ENCODE measurements around the gene GMEB2. TPM values are rescaled to one million over a fixed set of nuclear protein-coding genes. Genes with fewer than 3 reads are reported as not detected.

The GMEB2 gene
- total RNA-seq, 1 donor from 2014 or later = 11.1 TPM

DNA sequence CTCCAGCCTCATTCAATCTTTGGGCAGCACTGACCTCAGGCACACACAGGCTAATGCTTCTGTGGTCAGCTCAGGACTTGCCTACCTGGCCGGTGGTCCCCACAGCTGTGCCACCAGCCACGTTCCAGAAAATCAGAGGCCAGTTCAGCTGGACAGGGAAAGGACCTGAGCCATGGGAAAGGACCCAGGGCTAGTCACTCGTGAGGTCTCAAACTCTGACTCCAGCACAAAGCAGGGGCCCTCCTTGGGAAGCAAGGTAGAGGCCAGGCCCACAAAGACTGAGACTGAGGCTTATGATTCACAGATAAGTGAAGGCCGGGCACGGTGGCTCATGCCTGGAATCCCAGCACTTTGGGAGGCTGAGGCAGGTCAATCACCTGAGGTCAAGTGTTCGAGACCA, 30.5 kb downstream of the GMEB2 start:
- no peak for DNase-seq (ENCODE audit: low spot score)
- intact Hi-C loops (cut with DNase I) = no loop called here
- no peak for ATAC-seq

DNA sequence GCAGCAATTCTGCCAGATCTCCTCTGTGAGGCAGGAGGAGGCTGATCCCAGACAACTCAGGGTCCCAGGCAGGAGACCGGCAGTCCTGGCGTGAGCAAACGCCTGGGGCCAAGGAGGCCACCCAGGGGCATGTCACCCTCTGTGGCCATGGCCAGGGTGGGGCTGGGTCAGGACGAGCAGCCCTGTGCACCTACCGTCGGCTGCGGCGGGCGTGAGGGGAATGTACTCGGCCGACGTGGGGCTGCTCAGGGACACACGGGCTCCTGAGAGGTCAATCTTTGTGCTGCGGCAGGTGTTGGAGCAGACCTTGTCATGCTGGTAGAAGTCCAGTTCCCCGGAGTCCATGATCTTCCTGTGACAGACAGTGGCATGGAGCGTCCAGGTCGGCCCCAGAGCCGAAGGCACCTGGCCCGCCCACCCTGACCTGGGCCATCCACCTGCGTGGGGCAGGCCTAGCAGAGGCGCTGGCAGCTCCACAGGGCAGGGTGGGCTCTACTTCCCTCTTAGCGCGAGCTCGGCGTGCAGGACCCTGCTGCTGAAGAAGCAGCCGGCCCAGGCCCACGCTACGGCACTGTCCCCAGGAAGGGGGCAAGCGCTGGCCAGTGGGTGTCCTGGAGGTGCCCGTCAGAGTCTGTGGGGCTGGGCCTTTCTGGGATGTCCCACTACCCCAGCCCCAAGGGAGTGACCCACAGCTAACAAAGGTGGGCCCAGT, 31.3 kb downstream of the GMEB2 start:
- DNase-seq (ENCODE audit: low spot score) (no peak), ATAC-seq (no peak)
- intact Hi-C loops (cut with DNase I) = no loop called here

DNA sequence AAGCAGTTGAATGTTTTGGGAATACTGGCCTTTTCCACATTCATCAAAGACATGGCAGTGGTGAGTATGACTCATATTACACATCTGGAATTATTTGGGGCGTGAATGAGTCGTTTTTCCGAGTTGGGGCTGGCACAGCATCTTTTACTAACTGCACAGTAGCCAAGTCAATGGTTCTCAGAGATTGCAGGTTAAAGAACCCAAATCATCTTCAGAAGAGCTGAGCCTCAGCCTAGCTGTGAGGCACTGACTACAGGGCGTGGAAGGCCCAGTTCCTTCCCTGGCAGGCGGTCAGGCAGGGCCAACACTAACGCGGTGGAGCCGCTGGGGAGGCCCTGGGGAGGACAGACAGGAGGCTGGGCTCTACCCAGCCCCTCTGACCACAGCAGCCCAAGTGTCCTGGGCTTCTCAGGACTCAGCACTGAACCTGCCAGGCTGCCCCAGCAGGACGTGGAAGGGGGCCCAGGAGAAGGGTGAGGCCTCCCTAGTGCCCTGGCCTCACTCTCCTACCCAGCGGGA, 32.8 kb downstream of the GMEB2 start:
- ATAC-seq (peak; percentile 65), DNase-seq (ENCODE audit: low spot score) (no peak)
- intact Hi-C loops (cut with DNase I) = no loop called here

DNA sequence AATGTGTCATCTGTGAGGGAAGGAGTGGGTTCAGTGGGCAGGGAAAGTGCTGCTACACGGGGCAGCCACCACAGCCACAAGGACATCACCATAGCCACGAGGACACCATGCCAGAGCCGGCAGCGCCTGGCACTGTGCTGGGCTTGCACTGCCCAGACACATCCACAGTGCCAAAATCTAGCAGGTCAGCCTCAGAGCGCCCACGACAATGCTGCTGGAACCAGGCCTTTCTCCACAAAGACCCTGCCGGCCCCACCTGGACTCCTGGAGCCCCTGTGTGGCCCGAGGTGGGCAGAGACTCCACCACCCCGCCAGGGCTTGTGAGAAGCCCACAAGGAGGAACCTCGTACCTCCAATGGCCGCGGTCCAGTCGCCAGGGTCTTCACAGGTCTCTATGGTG, 34.2 kb downstream of the GMEB2 start:
- DNase-seq (ENCODE audit: low spot score) (no peak), ATAC-seq (no peak)
- intact Hi-C loops (cut with DNase I) = no loop called here

DNA sequence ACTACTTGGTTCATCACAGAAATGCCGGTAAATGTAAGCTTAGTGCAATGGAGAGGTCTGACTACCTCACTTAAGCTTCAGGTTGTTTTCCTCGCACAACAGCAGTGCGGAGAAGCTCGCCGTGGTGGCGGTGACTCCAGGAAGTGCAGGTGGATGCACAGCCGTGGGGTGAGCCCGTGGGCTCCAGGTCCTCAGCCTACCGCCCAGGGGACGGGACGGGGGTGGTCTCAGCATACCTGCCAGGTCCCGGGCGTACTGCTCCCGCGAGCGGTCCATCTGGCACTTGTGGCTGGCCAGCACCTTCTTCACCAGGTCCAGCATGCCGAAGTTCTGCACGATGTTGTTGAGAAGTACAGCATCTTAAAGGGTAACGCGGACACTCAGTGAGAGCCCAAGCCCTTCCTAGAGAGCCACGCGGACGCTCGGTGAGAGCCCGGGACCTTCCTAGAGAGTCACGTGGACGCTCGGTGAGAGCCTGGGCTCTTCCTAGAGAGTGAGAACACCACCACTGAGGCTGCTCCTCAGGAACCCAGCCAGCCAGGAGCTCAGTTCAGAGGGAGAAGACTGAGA, 35.0 kb downstream of the GMEB2 start:
- DNase-seq (ENCODE audit: low spot score) (no peak), ATAC-seq (no peak)
- intact Hi-C loops (cut with DNase I) = no loop called here

DNA sequence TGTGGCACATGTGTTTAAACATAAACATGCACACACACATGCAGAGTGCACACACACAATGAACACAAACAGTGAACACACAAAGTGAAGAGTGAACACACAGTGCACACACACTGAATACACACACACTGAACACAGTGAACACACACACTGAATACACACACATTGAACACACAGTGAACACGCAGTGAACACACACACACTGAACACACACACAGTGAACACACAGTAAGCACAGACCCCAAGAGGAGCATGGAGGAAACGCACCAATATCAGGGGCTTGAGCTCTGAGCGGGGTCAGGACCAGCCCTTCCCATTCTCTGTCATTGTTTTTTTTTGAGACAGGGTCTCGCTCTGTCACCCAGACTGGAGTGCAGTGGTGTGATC, 35.8 kb downstream of the GMEB2 start:
- intact Hi-C loops (cut with DNase I) = no loop called here
- ATAC-seq = no peak
- DNase-seq (ENCODE audit: low spot score) = no peak

DNA sequence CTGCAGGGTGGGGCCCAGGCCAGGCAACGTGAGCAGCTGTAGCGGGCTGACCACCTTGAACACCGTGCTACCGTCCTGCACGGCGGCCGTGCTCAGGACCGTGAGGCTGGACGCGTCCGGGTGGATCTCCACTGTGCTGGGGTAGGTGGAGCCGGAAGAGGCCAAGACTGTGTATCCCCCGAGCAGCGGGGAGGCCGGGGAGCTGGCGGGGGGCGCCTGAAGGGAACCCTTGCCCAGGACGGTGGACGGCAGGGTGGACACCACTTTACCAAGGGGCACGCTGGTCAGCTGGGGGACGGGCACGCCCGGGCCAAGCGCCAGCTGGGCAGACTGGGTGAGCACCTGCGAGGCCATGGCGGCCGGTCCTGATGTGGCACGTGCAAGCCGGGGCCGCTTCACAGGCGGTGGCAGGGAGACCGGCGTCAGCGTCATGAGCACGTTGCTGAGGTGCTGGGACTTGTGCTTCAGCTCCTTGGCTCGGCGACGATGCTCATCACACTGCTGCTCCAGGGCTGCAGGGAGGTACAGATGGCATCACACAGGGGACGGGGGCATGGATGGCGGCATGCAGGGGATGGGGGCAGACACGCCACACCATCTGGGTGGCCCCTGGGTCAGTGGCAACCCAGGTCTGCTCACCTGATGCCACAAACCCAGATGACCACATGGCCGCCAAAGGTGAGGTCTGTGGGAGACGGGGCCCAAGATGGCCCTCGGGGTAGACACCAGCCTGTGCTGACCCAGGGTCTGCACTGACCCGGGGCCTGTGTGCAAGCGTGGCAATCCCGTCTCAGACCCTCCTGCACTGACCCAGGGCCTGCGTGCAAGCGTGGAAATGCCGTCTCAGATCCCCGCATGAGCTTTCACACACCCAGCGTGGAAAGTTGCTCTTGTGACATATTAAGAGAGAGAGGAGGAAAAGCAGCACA, 36.4 kb downstream of the GMEB2 start:
- ATAC-seq = no peak
- intact Hi-C loops (cut with DNase I) = no loop called here
- DNase-seq (ENCODE audit: low spot score) = no peak

DNA sequence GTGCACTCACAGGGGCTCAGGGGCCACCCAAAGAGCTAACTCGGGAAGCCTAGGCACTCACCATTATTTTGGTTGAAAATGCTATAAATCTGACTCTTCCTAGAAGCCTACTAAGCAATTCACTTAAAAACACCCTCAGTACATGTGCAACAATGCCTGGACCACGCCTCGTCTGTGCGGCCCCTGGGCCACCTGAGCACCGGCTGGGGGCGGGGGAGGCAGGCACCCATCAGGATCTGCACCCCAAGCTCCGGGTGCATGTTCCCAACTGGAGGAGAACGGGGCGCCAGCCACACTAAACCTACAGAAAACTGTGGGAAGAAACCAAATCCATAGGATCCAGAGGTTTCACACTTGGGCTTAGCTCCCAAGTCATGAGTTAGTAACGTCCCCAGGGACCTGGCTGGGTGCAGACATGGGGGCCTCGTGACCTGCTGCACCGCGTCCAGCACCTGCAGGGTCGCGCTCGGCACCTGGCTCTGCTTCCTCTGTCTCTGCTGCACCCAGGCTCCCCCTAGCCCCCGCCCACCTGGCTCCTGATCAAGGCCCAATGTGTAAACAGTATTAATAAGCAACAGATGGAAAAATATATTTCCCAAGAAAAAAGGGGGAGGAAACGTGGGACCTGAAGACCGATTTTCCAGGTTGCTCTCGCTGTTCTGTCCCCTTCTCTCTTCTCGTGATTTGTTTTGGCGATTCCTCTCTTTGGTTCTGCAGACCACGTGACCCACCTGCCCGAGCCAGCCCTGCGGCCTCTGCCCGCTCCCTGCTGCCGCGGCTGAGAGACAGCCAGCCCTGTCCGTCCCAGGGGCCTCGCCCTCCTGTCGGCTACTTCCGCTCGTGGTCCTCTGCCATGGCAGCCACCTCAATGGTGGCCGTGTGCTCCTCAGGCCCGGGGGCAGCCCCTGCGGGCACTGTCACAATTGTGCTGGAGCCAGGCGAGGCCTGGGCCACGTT, 37.4 kb downstream of the GMEB2 start:
- ATAC-seq (no peak), DNase-seq (ENCODE audit: low spot score) (no peak)
- intact Hi-C loops (cut with DNase I) = no loop called here

DNA sequence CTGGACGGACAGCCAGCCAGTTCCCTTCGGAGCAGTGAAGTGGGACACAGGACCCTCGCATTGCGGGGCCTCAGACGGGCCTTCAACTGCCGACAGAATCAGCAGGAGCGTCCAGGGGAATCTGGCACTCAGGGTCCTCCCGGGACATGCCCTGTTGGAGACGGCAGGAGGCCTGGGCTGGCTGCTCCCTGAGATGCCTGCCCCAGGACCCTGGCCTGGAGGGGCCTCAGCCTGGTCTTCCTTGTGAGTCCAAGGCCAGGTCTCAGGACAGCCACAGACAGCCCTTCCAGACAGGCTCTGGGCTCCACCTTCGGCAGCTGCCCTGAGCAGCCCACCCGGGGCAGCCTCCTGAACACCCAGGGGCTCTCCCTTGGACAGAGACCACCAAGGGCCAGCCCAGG, 38.3 kb downstream of the GMEB2 start:
- intact Hi-C loops (cut with DNase I) = no loop called here
- DNase-seq (ENCODE audit: low spot score) (no peak), ATAC-seq (peak; percentile 27)

DNA sequence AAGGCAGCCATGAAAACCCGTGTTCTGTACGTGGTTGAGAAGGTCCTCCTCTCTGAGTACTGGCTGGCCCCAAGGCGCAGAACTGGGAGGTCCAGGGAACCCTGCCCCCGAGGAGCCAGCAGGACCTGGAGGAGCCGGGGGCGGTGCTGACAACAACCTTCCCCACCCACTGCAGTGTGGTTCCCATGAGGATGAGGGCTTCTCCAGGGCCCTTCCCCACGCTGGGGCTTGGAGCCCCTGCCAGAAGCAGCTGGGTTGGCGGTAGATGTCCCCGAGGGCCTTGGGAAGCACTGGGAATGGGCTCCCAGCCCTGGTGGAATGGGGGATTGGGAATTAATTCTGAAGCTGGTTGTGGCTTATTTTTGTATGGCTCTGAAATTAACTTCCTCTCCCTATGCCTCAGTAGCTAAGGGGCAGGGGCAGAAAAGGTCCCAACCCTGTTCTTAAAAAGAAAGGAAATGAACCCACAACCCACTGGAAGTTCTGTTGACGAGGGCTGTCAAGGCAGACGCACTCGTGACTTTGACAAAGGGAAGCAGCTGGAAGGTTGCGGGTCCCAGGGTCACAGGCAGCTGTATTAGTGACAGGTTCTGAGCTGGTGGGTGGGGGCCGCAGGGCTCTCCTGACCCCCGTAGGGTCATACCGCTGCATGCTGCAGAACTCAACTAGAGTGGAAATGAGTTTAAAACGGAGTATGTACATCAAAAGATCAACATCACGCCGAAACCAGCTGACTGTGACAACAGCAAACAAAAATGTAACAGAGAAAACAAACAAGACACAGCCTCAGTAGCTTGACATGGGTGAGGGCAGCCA, 38.9 kb downstream of the GMEB2 start:
- peak; percentile 42 for ATAC-seq
- intact Hi-C loops (cut with DNase I) = no loop called here
- DNase-seq (ENCODE audit: low spot score) = no peak

DNA sequence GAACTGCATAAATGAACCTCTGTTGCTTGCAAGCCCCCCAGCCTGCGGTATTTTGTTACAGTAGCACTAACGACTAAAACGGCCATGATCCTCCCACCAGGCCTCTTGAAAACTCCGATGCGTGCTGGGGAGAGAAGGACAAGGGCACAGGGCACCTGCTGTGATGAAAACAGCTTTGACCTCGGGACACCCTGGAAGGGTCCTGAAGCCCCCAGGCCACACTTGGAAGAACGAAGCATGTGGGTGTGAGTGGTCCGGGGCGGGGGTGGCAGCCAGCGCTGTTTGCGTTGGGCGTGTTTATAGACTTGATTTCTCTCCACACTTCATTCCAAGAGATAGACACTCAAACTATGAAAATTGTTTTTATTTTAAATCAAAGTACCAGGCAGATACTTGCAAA, 39.6 kb downstream of the GMEB2 start:
- no peak for DNase-seq (ENCODE audit: low spot score)
- intact Hi-C loops (cut with DNase I) = no loop called here
- ATAC-seq = no peak

DNA sequence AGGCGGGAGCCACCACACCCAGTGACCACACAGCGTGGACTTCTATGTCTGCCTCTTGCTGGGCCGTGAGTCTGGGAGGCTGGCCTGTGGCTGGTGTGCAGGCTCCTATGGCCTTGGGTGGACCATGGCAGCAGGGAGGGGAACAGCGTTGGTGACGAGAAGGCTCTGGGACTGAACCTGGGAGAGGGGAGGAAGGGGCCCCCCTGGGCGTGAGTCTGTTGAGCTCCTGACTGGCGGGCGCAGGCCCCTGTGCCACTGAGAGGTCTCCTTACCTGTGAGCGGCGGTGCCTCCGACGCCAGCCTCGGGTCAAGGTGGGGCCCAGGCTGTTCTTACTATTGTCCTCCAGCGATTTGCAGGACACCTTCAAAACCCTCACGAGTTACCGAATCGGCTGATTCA, 40.1 kb downstream of the GMEB2 start:
- DNase-seq (ENCODE audit: low spot score) (no peak), ATAC-seq (no peak)
- intact Hi-C loops (cut with DNase I) = no loop called here

DNA sequence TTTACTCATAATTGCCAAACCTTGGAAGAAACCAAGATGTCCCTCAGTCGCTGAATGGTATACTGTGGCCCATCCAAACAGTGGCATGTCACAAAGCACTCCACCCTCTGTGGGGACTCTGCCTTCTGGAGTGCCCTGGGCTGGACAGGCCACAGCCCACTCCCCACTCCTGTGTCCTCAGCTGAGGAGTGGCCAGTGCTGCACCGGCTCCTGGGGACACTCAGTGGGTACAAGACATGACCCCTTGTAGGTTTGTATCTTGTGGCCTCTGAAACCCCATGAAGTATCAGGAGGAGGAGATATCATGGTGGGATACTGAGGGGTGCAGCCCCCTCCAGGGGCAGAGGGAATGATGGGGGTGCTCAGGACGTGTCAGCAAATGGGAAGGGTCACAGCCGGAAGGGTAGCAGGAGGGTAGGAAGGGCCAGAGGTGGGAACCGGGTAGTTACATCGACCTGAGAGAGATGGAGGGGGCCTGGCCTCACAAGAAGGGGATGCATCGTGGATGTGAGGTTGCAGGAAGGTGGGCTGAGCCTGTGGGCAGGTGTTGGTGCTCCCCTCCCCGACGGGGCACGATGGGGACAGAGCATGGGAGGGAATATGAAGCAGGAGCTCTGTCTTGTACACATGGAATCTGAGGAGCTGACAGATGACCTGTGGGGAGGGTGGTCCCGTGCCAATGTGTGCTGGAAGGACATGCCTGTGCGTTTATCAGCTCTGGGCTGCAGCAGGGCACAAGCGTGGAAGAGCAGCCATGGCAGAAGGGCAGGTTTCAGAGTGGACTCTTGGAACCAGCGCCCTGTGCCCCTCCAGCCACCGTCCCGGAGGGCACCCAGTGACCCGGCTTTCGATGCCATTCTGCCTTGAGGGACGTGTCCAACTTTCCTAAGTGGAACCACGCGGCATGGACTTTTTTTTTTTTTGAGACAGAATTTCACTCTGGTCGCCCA, 41.0 kb downstream of the GMEB2 start:
- intact Hi-C loops (cut with DNase I) = no loop called here
- no peak for ATAC-seq
- DNase-seq (ENCODE audit: low spot score) = no peak

DNA sequence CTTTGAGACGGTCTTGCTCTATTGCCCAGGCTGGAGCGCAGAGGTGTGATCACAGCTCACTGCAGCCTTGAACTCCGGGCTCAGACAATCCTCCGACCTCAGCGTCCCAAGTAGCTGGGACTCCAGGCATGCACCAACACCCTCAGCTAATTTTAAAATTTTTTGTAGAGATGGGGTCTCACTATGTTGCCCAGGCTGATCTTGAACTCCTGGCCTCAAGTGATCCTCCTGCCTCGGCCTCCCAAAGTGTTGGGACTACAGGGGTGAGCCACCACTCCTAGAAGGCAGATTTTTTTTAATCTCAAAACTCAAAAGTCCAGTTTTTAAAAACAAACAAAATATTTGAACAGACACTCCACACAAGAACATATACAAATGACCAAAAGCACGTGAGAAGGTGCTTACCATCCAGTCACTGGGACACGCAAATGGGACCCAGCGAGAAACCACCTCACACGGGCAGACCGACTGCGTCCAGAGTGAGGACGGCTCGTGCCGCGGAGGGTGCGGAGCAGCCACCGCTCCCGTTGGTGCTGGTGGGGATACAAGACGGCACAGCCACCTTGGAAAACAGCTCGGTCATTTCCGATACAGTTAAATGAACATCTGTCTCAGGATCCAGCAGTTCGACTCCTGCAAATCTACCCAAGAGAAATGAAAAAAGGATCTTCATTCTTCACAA, 44.4 kb downstream of the GMEB2 start:
- no peak for DNase-seq (ENCODE audit: low spot score)
- peak; percentile 6 for ATAC-seq
- intact Hi-C loops (cut with DNase I) = no loop called here

DNA sequence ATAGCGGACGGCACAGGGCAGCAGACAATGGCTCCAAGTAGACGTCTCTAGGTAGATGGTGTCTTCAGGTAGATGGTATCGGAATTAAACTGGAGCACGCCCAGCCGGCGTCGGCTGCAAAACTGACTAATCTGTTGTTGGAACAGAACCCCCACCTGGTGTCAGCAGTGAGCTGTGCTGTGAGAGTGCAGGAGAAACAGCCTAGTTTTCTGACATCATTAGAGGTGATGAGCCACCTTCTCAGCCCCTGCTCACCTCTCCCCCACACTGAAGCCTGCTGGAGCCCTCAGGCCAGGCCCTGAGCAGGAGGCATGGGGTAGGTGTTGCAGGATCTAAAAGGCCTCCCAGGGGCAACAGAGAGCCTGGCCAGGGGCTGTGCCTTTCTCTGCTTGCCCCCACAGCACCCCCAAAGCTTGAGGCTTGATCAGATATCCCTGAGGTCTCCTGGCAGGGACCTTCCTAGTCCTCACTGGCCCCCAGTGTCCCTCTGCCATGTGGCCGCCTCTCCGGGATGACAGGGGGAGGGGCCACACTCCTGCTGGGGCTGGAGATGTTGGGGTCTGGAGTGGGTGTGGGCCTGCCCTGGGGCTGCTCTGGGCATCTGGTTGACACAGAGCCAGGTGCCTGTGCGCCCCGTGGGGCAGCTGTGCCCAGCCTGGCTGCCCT, 46.0 kb downstream of the GMEB2 start:
- intact Hi-C loops (cut with DNase I) = no loop called here
- ATAC-seq = no peak
- no peak for DNase-seq (ENCODE audit: low spot score)

All from sciatic nerve (tissue), 2 donors.